ENCODE measurements around the gene VRK2.

- TF ChIP-seq CTCF (IDR thresholded peaks at IDR 0.05 in 8 of 11, conservative IDR thresholded peaks at IDR 0.05 in 3 of 11) (no peak), POLR2A (IDR thresholded peaks at IDR 0.05) (no peak), POLR2AphosphoS5 (IDR thresholded peaks at IDR 0.05) (no peak)
These were observed 4.8 kb downstream of the VRK2 start for GRCh38 chr2:58051445-58051844.

Data from spleen (tissue), 7 donors.